Neural cell (in vitro differentiated cells): ENCODE results near the gene TTC19. TPM values are rescaled to one million over a fixed set of nuclear protein-coding genes. Genes with fewer than 3 reads are reported as not detected.

Experiments used
- H2AFZ ChIP-seq: fragments of 200-600, 300-800 bp; sonication (generic), shearing (Covaris generic); 2 replicates; pipeline ENCODE4 v1.6.0; 2014; ENCODE audit warnings: low read depth, mild to moderate bottlenecking, antibody characterized with exemption, low read length, moderate library complexity
- H3F3A ChIP-seq: fragments of 200-600 bp; shearing (Covaris generic); 2 replicates; pipeline ENCODE4 v1.6.1; 2016; ENCODE audit warnings: mild to moderate bottlenecking, moderate library complexity, mixed read lengths, antibody characterized with exemption, low read length; ENCODE audit not compliant: insufficient read depth, poor library complexity, severe bottlenecking
- H3K27ac ChIP-seq: fragments of 200-600, 300-800 bp; sonication (generic), shearing (Covaris generic); 2 replicates; pipeline ENCODE4 v1.5.1; 2014; ENCODE audit warnings: mild to moderate bottlenecking, low read length, moderate library complexity
- H3K27me3 ChIP-seq: fragments of 300-800, 200-600 bp; sonication (generic), shearing (Covaris generic); 2 replicates; pipeline ENCODE4 v1.6.0; 2014; ENCODE audit warnings: mild to moderate bottlenecking, low read depth, low read length, moderate library complexity; ENCODE audit not compliant: insufficient read depth
- H3K36me3 ChIP-seq: fragments of 300-800, 200-600 bp; sonication (generic), shearing (Covaris generic); 2 replicates; pipeline ENCODE4 v1.5.1; 2014; ENCODE audit warnings: mild to moderate bottlenecking, antibody characterized with exemption, low read length, moderate library complexity; ENCODE audit not compliant: insufficient read depth
- H3K4me2 ChIP-seq: fragments of 300-800, 200-600 bp; sonication (generic), shearing (Covaris generic); 2 replicates; pipeline ENCODE4 v1.6.0; 2014; ENCODE audit warnings: mild to moderate bottlenecking, low read length
- H3K4me3 ChIP-seq: fragments of 300-800, 200-600 bp; sonication (generic), shearing (Covaris generic); 2 replicates; pipeline ENCODE4 v1.5.1; 2014; ENCODE audit warnings: mild to moderate bottlenecking, low read length, moderate library complexity
- H3K79me2 ChIP-seq: fragments of 200-600 bp; shearing (Covaris generic); replicated peaks from 2 replicates; pipeline ENCODE4 v1.6.0; 2014; ENCODE audit warnings: mild to moderate bottlenecking, low read length, moderate library complexity; ENCODE audit not compliant: insufficient read depth
- H3K9ac ChIP-seq: fragments of 300-800, 200-600 bp; sonication (generic), shearing (Covaris generic); 2 replicates; pipeline ENCODE4 v1.6.1; 2016; ENCODE audit warnings: mild to moderate bottlenecking, low read length, mixed read lengths
- H3K9me2 ChIP-seq: fragments of 200-600 bp; shearing (Covaris generic); 2 replicates; pipeline ENCODE4 v1.6.1; 2016; ENCODE audit warnings: mild to moderate bottlenecking, low read length, mixed read lengths; ENCODE audit not compliant: insufficient read depth
- H3K9me3 ChIP-seq: fragments of 200-600, 300-800 bp; sonication (generic), shearing (Covaris generic); 2 replicates; pipeline ENCODE4 v1.6.1; 2016; ENCODE audit warnings: mild to moderate bottlenecking, mixed run types, low read length, moderate library complexity, mixed read lengths
- H4K20me1 ChIP-seq: fragments of 200-600 bp; shearing (Covaris generic); 2 replicates; pipeline ENCODE4 v1.6.1; 2016; ENCODE audit warnings: mild to moderate bottlenecking, mixed run types; ENCODE audit not compliant: insufficient read depth
- CTCF ChIP-seq: fragments of 450-650 bp; IDR thresholded peaks from 2 replicates; pipeline ENCODE4 v1.5.1; 2014; ENCODE audit warnings: antibody characterized with exemption, mild to moderate bottlenecking, moderate library complexity; ENCODE audit not compliant: poor library complexity, severe bottlenecking
- EP300 ChIP-seq: fragments of 450-650 bp; conservative IDR thresholded peaks from 2 replicates; pipeline ENCODE4 v1.6.1; 2014; ENCODE audit warnings: antibody characterized with exemption, mild to moderate bottlenecking, moderate library complexity; ENCODE audit not compliant: poor library complexity, severe bottlenecking
- EZH2 ChIP-seq: fragments of 200-600, 300-800 bp; shearing (Covaris generic), sonication (generic); IDR thresholded peaks from 2 replicates; pipeline ENCODE4 v1.6.1; 2014; ENCODE audit warnings: antibody characterized with exemption, low read length, borderline replicate concordance, mild to moderate bottlenecking; ENCODE audit not compliant: insufficient read depth, poor library complexity, severe bottlenecking
- MXI1 ChIP-seq: fragments of 450-650 bp; conservative IDR thresholded peaks from 2 replicates; pipeline ENCODE4 v1.6.1; 2014; ENCODE audit warnings: antibody characterized with exemption, mild to moderate bottlenecking; ENCODE audit not compliant: poor library complexity, severe bottlenecking
- POLR2AphosphoS5 ChIP-seq: IDR thresholded peaks from 2 replicates; pipeline ENCODE4 v1.6.1; 2012
- RAD21 ChIP-seq: fragments of 450-650 bp; conservative IDR thresholded peaks from 2 replicates; pipeline ENCODE4 v1.6.1; 2014; ENCODE audit warnings: antibody characterized with exemption, mild to moderate bottlenecking, moderate library complexity
- REST ChIP-seq: IDR thresholded peaks from 2 replicates; pipeline ENCODE4 v1.6.1; 2012; ENCODE audit warnings: borderline replicate concordance
- SMC3 ChIP-seq: fragments of 450-650 bp; conservative IDR thresholded peaks from 2 replicates; pipeline ENCODE4 v1.6.1; 2014; ENCODE audit warnings: antibody characterized with exemption, mild to moderate bottlenecking, moderate library complexity; ENCODE audit not compliant: poor library complexity
- TAF1 ChIP-seq: IDR thresholded peaks from 2 replicates; pipeline ENCODE4 v1.6.1; 2012; ENCODE audit warnings: low read depth
- polyA plus RNA-seq: library from polyadenylated mRNA; depleted of rRNA; stranded (reverse); fragments of >200 nt; gene quantifications from 2 replicates; pipeline ENCODE4 v1.2.3, GENCODE V29; 2014

TTC19 gene
- polyA plus RNA-seq, 1 donor from 2014 or later: 97.8 TPM

- Histone ChIP-seq H3K36me3 (no peaks in the 10 kb centered on the region), H2AFZ (no peak overlapping the region), H3K79me2 (no peaks in the 10 kb centered on the region), H3K9me2 (no peaks in the 10 kb centered on the region), H3K9me3 (no peaks in the 10 kb centered on the region), H3K4me2 (no peak overlapping the region), H4K20me1 (no peaks in the 10 kb centered on the region), H3K27me3 (no peaks in the 10 kb centered on the region), H3K9ac (no peak overlapping the region), H3K27ac (no peak overlapping the region), H3F3A (no peaks in the 10 kb centered on the region), H3K4me3 (no peak overlapping the region)
- no peak for TF ChIP-seq POLR2AphosphoS5
- TF ChIP-seq EZH2: no peak
- TF ChIP-seq MXI1: no peak
- no peak for TF ChIP-seq TAF1
- no peak for TF ChIP-seq EP300
- no peak for TF ChIP-seq REST
- TF ChIP-seq SMC3: no peak
- no peak for TF ChIP-seq RAD21
- TF ChIP-seq CTCF: no peak
Observed at GRCh38 chr17:15971098-15971678, 28.4 kb upstream of the TTC19 start.

GRCh38 chr17:15971882-15972281 is 27.7 kb upstream of the TTC19 start:
- Histone ChIP-seq H3K27me3 (no peaks in the 10 kb centered on the region), H3K9me3 (no peaks in the 10 kb centered on the region), H3K9ac (no peak overlapping the region), H3F3A (no peaks in the 10 kb centered on the region), H3K4me3 (no peak overlapping the region), H3K79me2 (no peaks in the 10 kb centered on the region), H3K9me2 (no peaks in the 10 kb centered on the region), H4K20me1 (no peaks in the 10 kb centered on the region), H3K36me3 (no peaks in the 10 kb centered on the region), H3K4me2 (no peak overlapping the region), H2AFZ (no peak overlapping the region), H3K27ac (no peak overlapping the region)
- TF ChIP-seq CTCF (no peak), RAD21 (no peak)
